ENCODE results near the gene KSR2. TPM values are rescaled to one million over a fixed set of nuclear protein-coding genes. Genes with fewer than 3 reads are reported as not detected.

The KSR2 gene
- total and polyA plus RNA-seq, 10 of the 15 experiments (the other 5 are each of a cell fraction or from before 2014, with no cell fraction given) = under 0.01 to 1.5 (median 0.01) TPM; not detected in 3

DNA sequence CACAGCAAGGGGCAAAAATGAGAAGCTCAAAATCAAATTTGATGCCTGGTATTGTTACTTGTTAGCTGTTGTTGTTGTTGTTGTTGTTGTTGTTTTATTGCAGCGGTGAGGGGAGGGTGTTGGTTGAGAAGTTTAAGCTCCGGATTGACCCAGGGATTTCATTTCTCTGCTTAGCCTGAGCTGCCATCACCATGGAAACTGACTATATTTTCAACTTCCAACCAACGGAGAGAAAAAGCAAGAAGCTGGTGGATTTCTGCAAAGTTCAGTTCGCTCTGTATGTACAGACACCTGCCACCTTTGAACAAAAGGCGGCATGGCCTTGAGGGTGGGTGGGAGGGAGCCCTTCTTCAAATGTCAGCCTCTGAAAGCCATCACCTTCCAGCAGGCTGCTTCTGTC is 412.9 kb downstream of the KSR2 start:
- in situ Hi-C loops (cut with MboI) (no loop called here), intact Hi-C loops (cut with micrococcal nuclease; ENCODE audit: unreplicated experiment) (no loop called here)
- FAIRE-seq = no peak
- Histone ChIP-seq H3K9me3 (replicated peaks; ENCODE audit: control insufficient read depth, insufficient read depth, low read length) (no peaks in the 10 kb centered on the region), H2AFZ (ENCODE audit: control insufficient read depth, low read depth, low read length) (no peak overlapping the region), H3K36me3 (ENCODE audit: control insufficient read depth in 2 of 2, insufficient read depth in 2 of 2, low read length in 1 of 2) (no peaks in the 10 kb centered on the region), H3K9ac (ENCODE audit: control insufficient read depth, insufficient read depth, low read length) (no peak overlapping the region), H3K79me2 (ENCODE audit: control insufficient read depth, insufficient read depth, low read length) (no peaks in the 10 kb centered on the region), H3K27ac (ENCODE audit: control insufficient read depth, insufficient read depth) (no peak overlapping the region), H4K20me1 (ENCODE audit: control insufficient read depth, insufficient read depth) (no peaks in the 10 kb centered on the region), H3K4me3 (no peak overlapping the region), H3K27me3 (replicated peaks in 1 of 2; ENCODE audit: control insufficient read depth in 2 of 2, insufficient read depth in 2 of 2, low read length in 1 of 2) (no peaks in the 10 kb centered on the region), H3K4me2 (ENCODE audit: control insufficient read depth, insufficient read depth) (no peak overlapping the region), H3K4me1 (ENCODE audit: control insufficient read depth, insufficient read depth, low read length) (no peaks in the 10 kb centered on the region)
- ChIA-PET RAD21 (ENCODE audit: unreplicated experiment) (no interaction called here), SMC1A (ENCODE audit: uncharacterized antibody, unreplicated experiment) (no interaction called here), CTCF (interaction anchor here (0.6 to 1.2 kb wide), 3 partner anchors 30 to 281 kb away, joined by 3 read pairs; no protein-coding TSS in a partner anchor), POLR2A (no interaction called here)
- no peak for DNase-seq (ENCODE audit: low read depth, low spot score)
- BruUV-seq (replicated peaks) = no TSS peak
- 34% methylated on average over 5 of the region's 5 CpGs for WGBS (ENCODE audit: insufficient coverage, insufficient replicate concordance, low lambda C conversion rate, missing lambda C conversion rate)
- TF ChIP-seq BMI1 (IDR thresholded peaks at IDR 0.05; ENCODE audit: borderline replicate concordance) = no peak
- TF ChIP-seq, protein P1, sequence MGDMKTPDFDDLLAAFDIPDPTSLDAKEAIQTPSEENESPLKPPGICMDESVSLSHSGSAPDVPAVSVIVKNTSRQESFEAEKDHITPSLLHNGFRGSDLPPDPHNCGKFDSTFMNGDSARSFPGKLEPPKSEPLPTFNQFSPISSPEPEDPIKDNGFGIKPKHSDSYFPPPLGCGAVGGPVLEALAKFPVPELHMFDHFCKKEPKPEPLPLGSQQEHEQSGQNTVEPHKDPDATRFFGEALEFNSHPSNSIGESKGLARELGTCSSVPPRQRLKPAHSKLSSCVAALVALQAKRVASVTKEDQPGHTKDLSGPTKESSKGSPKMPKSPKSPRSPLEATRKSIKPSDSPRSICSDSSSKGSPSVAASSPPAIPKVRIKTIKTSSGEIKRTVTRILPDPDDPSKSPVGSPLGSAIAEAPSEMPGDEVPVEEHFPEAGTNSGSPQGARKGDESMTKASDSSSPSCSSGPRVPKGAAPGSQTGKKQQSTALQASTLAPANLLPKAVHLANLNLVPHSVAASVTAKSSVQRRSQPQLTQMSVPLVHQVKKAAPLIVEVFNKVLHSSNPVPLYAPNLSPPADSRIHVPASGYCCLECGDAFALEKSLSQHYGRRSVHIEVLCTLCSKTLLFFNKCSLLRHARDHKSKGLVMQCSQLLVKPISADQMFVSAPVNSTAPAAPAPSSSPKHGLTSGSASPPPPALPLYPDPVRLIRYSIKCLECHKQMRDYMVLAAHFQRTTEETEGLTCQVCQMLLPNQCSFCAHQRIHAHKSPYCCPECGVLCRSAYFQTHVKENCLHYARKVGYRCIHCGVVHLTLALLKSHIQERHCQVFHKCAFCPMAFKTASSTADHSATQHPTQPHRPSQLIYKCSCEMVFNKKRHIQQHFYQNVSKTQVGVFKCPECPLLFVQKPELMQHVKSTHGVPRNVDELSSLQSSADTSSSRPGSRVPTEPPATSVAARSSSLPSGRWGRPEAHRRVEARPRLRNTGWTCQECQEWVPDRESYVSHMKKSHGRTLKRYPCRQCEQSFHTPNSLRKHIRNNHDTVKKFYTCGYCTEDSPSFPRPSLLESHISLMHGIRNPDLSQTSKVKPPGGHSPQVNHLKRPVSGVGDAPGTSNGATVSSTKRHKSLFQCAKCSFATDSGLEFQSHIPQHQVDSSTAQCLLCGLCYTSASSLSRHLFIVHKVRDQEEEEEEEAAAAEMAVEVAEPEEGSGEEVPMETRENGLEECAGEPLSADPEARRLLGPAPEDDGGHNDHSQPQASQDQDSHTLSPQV (IDR thresholded peaks at IDR 0.05) = no peak
- TF ChIP-seq CHD2 (IDR thresholded peaks at IDR 0.05; ENCODE audit: borderline replicate concordance, low read depth, low read length) = no peak
- no peak for TF ChIP-seq CHD4 (IDR thresholded peaks at IDR 0.05)
- TF ChIP-seq NFYA (IDR thresholded peaks at IDR 0.05; ENCODE audit: borderline replicate concordance, low read depth, low read length) = no peak
- TF ChIP-seq ZNF384 (IDR thresholded peaks at IDR 0.05; ENCODE audit: borderline replicate concordance, low read depth, low read length) = no peak
- TF ChIP-seq, protein P2, sequence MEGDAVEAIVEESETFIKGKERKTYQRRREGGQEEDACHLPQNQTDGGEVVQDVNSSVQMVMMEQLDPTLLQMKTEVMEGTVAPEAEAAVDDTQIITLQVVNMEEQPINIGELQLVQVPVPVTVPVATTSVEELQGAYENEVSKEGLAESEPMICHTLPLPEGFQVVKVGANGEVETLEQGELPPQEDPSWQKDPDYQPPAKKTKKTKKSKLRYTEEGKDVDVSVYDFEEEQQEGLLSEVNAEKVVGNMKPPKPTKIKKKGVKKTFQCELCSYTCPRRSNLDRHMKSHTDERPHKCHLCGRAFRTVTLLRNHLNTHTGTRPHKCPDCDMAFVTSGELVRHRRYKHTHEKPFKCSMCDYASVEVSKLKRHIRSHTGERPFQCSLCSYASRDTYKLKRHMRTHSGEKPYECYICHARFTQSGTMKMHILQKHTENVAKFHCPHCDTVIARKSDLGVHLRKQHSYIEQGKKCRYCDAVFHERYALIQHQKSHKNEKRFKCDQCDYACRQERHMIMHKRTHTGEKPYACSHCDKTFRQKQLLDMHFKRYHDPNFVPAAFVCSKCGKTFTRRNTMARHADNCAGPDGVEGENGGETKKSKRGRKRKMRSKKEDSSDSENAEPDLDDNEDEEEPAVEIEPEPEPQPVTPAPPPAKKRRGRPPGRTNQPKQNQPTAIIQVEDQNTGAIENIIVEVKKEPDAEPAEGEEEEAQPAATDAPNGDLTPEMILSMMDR (IDR thresholded peaks at IDR 0.05 in 2 of 3, conservative IDR thresholded peaks at IDR 0.05 in 1 of 3; ENCODE audit: control insufficient read depth in 2 of 3, extremely low read depth in 1 of 3, insufficient read depth in 1 of 3, low read depth in 3 of 3, low read length in 3 of 3) = no peak
- TF ChIP-seq RAD51 (IDR thresholded peaks at IDR 0.05) = no peak
- no peak for TF ChIP-seq TCF7 (IDR thresholded peaks at IDR 0.05; ENCODE audit: borderline replicate concordance)
- TF ChIP-seq SREBF1 (IDR thresholded peaks at IDR 0.05; ENCODE audit: low read length) = no peak
- TF ChIP-seq RUNX3 (IDR thresholded peaks at IDR 0.05; ENCODE audit: low read length) = no peak
- TF ChIP-seq, protein P3, sequence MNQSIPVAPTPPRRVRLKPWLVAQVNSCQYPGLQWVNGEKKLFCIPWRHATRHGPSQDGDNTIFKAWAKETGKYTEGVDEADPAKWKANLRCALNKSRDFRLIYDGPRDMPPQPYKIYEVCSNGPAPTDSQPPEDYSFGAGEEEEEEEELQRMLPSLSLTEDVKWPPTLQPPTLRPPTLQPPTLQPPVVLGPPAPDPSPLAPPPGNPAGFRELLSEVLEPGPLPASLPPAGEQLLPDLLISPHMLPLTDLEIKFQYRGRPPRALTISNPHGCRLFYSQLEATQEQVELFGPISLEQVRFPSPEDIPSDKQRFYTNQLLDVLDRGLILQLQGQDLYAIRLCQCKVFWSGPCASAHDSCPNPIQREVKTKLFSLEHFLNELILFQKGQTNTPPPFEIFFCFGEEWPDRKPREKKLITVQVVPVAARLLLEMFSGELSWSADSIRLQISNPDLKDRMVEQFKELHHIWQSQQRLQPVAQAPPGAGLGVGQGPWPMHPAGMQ (IDR thresholded peaks at IDR 0.05; ENCODE audit: borderline replicate concordance) = no peak
- no peak for TF ChIP-seq MTA3 (IDR thresholded peaks at IDR 0.05; ENCODE audit: borderline replicate concordance, low read length)
- TF ChIP-seq, protein P4, sequence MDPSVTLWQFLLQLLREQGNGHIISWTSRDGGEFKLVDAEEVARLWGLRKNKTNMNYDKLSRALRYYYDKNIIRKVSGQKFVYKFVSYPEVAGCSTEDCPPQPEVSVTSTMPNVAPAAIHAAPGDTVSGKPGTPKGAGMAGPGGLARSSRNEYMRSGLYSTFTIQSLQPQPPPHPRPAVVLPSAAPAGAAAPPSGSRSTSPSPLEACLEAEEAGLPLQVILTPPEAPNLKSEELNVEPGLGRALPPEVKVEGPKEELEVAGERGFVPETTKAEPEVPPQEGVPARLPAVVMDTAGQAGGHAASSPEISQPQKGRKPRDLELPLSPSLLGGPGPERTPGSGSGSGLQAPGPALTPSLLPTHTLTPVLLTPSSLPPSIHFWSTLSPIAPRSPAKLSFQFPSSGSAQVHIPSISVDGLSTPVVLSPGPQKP (IDR thresholded peaks at IDR 0.05; ENCODE audit: low read depth, low read length) = no peak
- TF ChIP-seq IKZF2 (IDR thresholded peaks at IDR 0.05) = no peak
- TF ChIP-seq KAT2A (conservative IDR thresholded peaks at IDR 0.05; ENCODE audit: control insufficient read depth, low read depth, low read length) = no peak
- TF ChIP-seq CBX3 (IDR thresholded peaks at IDR 0.05; ENCODE audit: borderline replicate concordance, low read depth) = no peak
- ATAC-seq = no peak

All from GM12878 (cell line).